ENCODE results near the gene WDR64.
A peak's percentile ranks its signal among the peaks of the same experiment; 100 is the strongest.

The WDR64 gene

GRCh38 chr1:241828463-241829021, 176.5 kb downstream of the WDR64 start:
- no peak for TF ChIP-seq CTCF (conservative IDR thresholded peaks at IDR 0.05; ENCODE audit: low read depth, low read length)
- no peak overlapping the region for H3K4me3 ChIP-seq (ENCODE audit: low read length)
- DNase-seq (ENCODE audit: low read depth): no peak

- TF ChIP-seq CTCF (conservative IDR thresholded peaks at IDR 0.05; ENCODE audit: low read depth, low read length): no peak
- H3K4me3 ChIP-seq (ENCODE audit: low read length): no peak overlapping the region
- no peak for DNase-seq (ENCODE audit: low read depth)
Measured at GRCh38 chr1:241829468-241829867, 177.4 kb downstream of the WDR64 start.

- peak; percentile 82 for TF ChIP-seq CTCF (conservative IDR thresholded peaks at IDR 0.05; ENCODE audit: low read depth, low read length)
- DNase-seq (ENCODE audit: low read depth): no peak
- H3K4me3 ChIP-seq (ENCODE audit: low read length): no peak overlapping the region
Measured at GRCh38 chr1:241834733-241835377, 182.8 kb downstream of the WDR64 start.

- no peak for TF ChIP-seq CTCF (conservative IDR thresholded peaks at IDR 0.05; ENCODE audit: low read depth, low read length)
- no peak for DNase-seq (ENCODE audit: low read depth)
- H3K4me3 ChIP-seq (ENCODE audit: low read length): no peak overlapping the region
Measured at GRCh38 chr1:241836941-241837340, 184.9 kb downstream of the WDR64 start.

- H3K4me3 ChIP-seq (ENCODE audit: low read length): no peak overlapping the region
- DNase-seq (ENCODE audit: low read depth): no peak
Measured at GRCh38 chr1:241837416-241837815, 185.3 kb downstream of the WDR64 start.

GRCh38 chr1:241837901-241838300, 185.8 kb downstream of the WDR64 start:
- DNase-seq (ENCODE audit: low read depth): peak; percentile 80
- no peak overlapping the region for H3K4me3 ChIP-seq (ENCODE audit: low read length)
- TF ChIP-seq CTCF (conservative IDR thresholded peaks at IDR 0.05; ENCODE audit: low read depth, low read length): no peak

More at GRCh38 chr1:241837416-241837815, 185.3 kb downstream of the WDR64 start:
- no peak for TF ChIP-seq CTCF (conservative IDR thresholded peaks at IDR 0.05; ENCODE audit: low read depth, low read length)

GRCh38 chr1:241838897-241839296, 186.8 kb downstream of the WDR64 start:
- H3K4me3 ChIP-seq (ENCODE audit: low read length): no peak overlapping the region
- DNase-seq (ENCODE audit: low read depth): no peak
- no peak for TF ChIP-seq CTCF (conservative IDR thresholded peaks at IDR 0.05; ENCODE audit: low read depth, low read length)

All from retinal pigment epithelial cell (primary cell).